Measurements from ENCODE around the gene RTL1. TPM values are rescaled to one million over a fixed set of nuclear protein-coding genes. Genes with fewer than 3 reads are reported as not detected.

RTL1 gene
- total and polyA plus RNA-seq, 2 of the 8 experiments (the other 6 are each of a cell fraction or from before 2014, with no cell fraction given) = not detected

- no peaks in the 10 kb centered on the region; a peak in 2 of 7 replicates for H3K27me3 ChIP-seq (replicated peaks in 1 of 4; ENCODE audit: control insufficient read depth in 3 of 4, extremely low read depth in 1 of 4, insufficient read depth in 3 of 4, low read length in 3 of 4)
- H3K4ac ChIP-seq (replicated peaks; ENCODE audit: insufficient read length, low read depth, low read length) = no peak overlapping the region
- TF ChIP-seq CREB1 (IDR thresholded peaks at IDR 0.05) (no peak), SRF (IDR thresholded peaks at IDR 0.05; ENCODE audit: low read depth, low read length) (no peak), GABPA (IDR thresholded peaks at IDR 0.05; ENCODE audit: borderline replicate concordance, insufficient read depth, low read length) (no peak), CHD1 (IDR thresholded peaks at IDR 0.05; ENCODE audit: low read depth, low read length) (no peak), BACH1 (IDR thresholded peaks at IDR 0.05; ENCODE audit: low read length) (no peak)
- TF ChIP-seq, protein P1, sequence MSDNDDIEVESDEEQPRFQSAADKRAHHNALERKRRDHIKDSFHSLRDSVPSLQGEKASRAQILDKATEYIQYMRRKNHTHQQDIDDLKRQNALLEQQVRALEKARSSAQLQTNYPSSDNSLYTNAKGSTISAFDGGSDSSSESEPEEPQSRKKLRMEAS (IDR thresholded peaks at IDR 0.05) = no peak
- no peak overlapping the region for H2BK120ac ChIP-seq (replicated peaks; ENCODE audit: low read depth, low read length)
- no peak overlapping the region for H2BK12ac ChIP-seq (ENCODE audit: low read depth, low read length)
- no peak overlapping the region for H3K4me3 ChIP-seq (ENCODE audit: extremely low read depth in 1 of 4, insufficient read depth in 2 of 4, low read depth in 3 of 4, low read length in 4 of 4)
- 89% methylated on average over 9 of the region's 9 CpGs; no CpG with 5 or more reads in 1 of the 2 experiments for WGBS, 2 experiments (ENCODE audit: extremely low coverage in 1 of 2, insufficient coverage in 1 of 2, insufficient read length in 1 of 2, insufficient replicate concordance in 2 of 2, low coverage in 1 of 2, low lambda C conversion rate in 2 of 2, missing lambda C conversion rate in 1 of 2)
- H3K36me3 ChIP-seq (ENCODE audit: control insufficient read depth in 2 of 4, insufficient read depth in 4 of 4, low read length in 3 of 4) = no peaks in the 10 kb centered on the region
- H3K23me2 ChIP-seq (ENCODE audit: low read depth, low read length) = no peaks in the 10 kb centered on the region
- H3K79me1 ChIP-seq (ENCODE audit: low read depth, low read length) = no peaks in the 10 kb centered on the region
- no peak overlapping the region for H4K5ac ChIP-seq (ENCODE audit: insufficient read length, low read depth, low read length)
- H3K9me3 ChIP-seq (ENCODE audit: insufficient read depth in 2 of 2, low read depth in 1 of 2, low read length in 1 of 2) = no peaks in the 10 kb centered on the region
- H3K4me2 ChIP-seq (ENCODE audit: insufficient read depth in 1 of 2, low read depth in 2 of 2, low read length in 2 of 2) = no peak overlapping the region
- DNase-seq (ENCODE audit: low read depth in 1 of 2, low spot score in 2 of 2) (no peak), FAIRE-seq (no peak)
- no peaks in the 10 kb centered on the region for H4K20me1 ChIP-seq (replicated peaks in 1 of 2; ENCODE audit: control insufficient read depth in 1 of 2, insufficient read depth in 2 of 2, low read length in 2 of 2)
- no peak overlapping the region for H3K27ac ChIP-seq (ENCODE audit: low read depth, low read length)
- POLR2A ChIA-PET (ENCODE audit: partially characterized antibody) = no interaction called here
- H3K14ac ChIP-seq (ENCODE audit: insufficient read length) = no peak overlapping the region
- no peak overlapping the region for H4K91ac ChIP-seq (replicated peaks; ENCODE audit: insufficient read length, low read length)
- no peak overlapping the region for H3K9ac ChIP-seq (replicated peaks in 1 of 4; ENCODE audit: extremely low read depth in 1 of 4, low read depth in 3 of 4, low read length in 3 of 4)
- no peaks in the 10 kb centered on the region for H3K79me2 ChIP-seq (ENCODE audit: control insufficient read depth in 1 of 2, insufficient read depth in 2 of 2, low read length in 2 of 2)
- H4K8ac ChIP-seq (ENCODE audit: extremely low read depth, insufficient read depth, low read length) = no peak overlapping the region
- no peak overlapping the region for H2AK5ac ChIP-seq (ENCODE audit: low read depth, low read length)
- peaks cover 0 to 22% (median 17%) of the 10 kb centered on the region in 4 experiments; a peak in 6 of 7 replicates for H3K4me1 ChIP-seq (replicated peaks in 1 of 4; ENCODE audit: control insufficient read depth in 3 of 4, insufficient read depth in 4 of 4, low read length in 3 of 4)
- H3K23ac ChIP-seq (ENCODE audit: insufficient read length) = no peak overlapping the region
- H3K56ac ChIP-seq (replicated peaks; ENCODE audit: insufficient read length, low read depth, low read length) = no peak overlapping the region
- no peak overlapping the region for H2BK20ac ChIP-seq (ENCODE audit: low read length)
- H2AFZ ChIP-seq (ENCODE audit: low read length) = no peak overlapping the region
- CTCF ChIA-PET (ENCODE audit: partially characterized antibody) = interaction anchor here (0.8 to 1.1 kb wide), 2 partner anchors 11 to 33 kb away, joined by 3 read pairs; no protein-coding TSS in a partner anchor
- no peak overlapping the region for H2BK15ac ChIP-seq (ENCODE audit: low read length)
- no peak overlapping the region for H3K18ac ChIP-seq (ENCODE audit: extremely low read depth, low read length)
- H2BK5ac ChIP-seq (ENCODE audit: low read depth, low read length) = no peak overlapping the region
Observed at GRCh38 chr14:100844421-100844820, 59.1 kb downstream of the RTL1 start.

All from H1 (cell line).